Epithelial cell of esophagus (primary cell): Measurements from ENCODE around the gene WDR64.
A peak's percentile ranks its signal among the peaks of the same experiment; 100 is the strongest.

Experiments used
- DNase-seq: peaks from one replicate; pipeline ENCODE4 v3.0.0; 2010; ENCODE audit warnings: low read depth
- H3K4me3 ChIP-seq: 2 replicates; pipeline ENCODE4 v1.5.1; 2011; ENCODE audit warnings: mild to moderate bottlenecking, low read length, control low read depth
- TF ChIP-seq, protein P1 (sequence below): IDR thresholded peaks from 2 replicates; pipeline ENCODE4 v1.5.1; 2011; ENCODE audit warnings: low read depth, mild to moderate bottlenecking, low read length, control low read depth, inconsistent platforms; ENCODE audit not compliant: insufficient read depth; ENCODE audit errors: missing control alignments

Gene WDR64

DNA sequence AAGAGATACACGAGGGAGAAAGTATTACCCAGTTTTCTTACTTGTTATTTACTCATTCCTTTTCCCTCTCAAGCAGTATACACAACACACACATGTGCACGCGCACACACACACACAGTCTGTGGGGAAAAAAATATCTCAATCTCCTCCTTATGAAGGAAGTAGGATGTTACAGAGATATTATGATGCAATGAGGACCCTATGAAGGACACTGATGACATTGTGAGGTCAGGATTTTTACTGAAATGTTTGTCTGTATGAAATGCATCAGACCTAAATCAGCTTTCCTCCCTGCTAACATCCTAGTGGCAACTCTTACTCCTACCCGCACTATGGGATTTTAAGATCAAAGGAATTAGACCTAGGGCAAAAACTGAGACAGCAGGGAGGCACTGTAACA is at the start of gene WDR64:
TSS of gene WDR64 (plus strand) at position 270 of the 400 bp plus-strand sequence. CDS start 204 bp downstream, outside the sequence.
- DNase-seq: no peak
- H3K4me3 ChIP-seq: no peak within 1 kb of the TSS
- TF ChIP-seq, protein P1, sequence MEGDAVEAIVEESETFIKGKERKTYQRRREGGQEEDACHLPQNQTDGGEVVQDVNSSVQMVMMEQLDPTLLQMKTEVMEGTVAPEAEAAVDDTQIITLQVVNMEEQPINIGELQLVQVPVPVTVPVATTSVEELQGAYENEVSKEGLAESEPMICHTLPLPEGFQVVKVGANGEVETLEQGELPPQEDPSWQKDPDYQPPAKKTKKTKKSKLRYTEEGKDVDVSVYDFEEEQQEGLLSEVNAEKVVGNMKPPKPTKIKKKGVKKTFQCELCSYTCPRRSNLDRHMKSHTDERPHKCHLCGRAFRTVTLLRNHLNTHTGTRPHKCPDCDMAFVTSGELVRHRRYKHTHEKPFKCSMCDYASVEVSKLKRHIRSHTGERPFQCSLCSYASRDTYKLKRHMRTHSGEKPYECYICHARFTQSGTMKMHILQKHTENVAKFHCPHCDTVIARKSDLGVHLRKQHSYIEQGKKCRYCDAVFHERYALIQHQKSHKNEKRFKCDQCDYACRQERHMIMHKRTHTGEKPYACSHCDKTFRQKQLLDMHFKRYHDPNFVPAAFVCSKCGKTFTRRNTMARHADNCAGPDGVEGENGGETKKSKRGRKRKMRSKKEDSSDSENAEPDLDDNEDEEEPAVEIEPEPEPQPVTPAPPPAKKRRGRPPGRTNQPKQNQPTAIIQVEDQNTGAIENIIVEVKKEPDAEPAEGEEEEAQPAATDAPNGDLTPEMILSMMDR: no peak

DNA sequence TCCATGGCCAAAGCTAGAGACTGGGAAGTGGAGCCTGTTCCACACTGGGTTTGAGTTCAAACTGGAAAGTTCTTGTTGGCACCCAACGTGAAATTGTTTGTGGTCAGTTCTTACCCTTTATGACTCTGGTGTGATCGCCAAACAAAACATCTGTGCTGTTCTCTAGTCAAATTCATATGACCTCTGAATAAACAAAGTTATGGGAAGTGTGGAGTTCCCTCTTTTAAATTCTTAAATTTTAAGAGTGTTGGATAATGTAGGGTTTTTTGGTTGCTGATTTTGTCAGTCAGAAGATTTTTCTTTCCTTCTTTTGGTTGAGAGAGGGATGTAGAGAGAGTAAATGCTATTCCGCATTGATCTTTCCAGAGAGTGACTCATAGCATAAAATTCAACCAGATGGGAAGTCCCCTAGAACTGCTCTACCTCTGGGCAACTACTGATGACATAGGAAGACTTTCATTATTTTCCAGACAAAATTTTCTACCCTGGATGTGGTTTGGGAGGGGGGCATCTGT is 48.3 kb upstream of the WDR64 start:
- no peak for DNase-seq
- TF ChIP-seq, protein P1: no peak
- no peak overlapping the region for H3K4me3 ChIP-seq

DNA sequence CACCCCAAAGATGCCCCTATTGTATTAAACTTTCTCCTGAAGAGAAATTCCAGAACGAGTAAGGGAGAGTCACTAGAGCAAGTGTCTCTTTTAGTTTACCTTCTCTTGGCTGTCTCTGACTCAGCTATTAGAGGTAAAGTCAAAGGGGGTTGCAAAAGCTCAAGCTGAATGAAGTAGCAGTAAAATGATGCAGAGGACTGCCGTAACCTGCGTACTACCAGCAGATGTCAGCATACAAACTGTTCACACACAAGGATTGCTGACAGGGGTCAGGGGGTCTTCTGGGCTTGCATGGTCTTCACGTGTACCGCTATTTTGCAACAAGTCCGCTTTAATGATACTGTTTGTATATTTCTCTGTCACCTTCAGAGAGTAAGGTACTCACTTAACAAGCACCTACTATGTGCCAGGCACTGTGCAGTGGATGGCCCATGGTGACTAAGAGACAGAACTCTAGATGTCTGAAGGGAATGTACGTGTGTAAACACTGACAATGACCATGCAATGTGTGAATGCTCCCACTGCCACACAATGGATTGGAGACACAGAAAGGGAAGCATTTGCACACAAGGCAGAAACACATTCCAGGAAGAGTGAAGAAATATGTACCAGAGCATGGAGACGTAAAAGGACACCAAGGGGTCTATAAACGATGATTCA is 46.8 kb upstream of the WDR64 start:
- no peak overlapping the region for H3K4me3 ChIP-seq
- DNase-seq: peak; percentile 71
- TF ChIP-seq, protein P1: peak; percentile 39

- TF ChIP-seq, protein P1: no peak
- no peak overlapping the region for H3K4me3 ChIP-seq
- peak; percentile 86 for DNase-seq
Measured at GRCh38 chr1:241606544-241606943, 45.5 kb upstream of the WDR64 start.

GRCh38 chr1:241607497-241607896 is 44.6 kb upstream of the WDR64 start:
- no peak overlapping the region for H3K4me3 ChIP-seq
- TF ChIP-seq, protein P1: no peak
- no peak for DNase-seq

DNA sequence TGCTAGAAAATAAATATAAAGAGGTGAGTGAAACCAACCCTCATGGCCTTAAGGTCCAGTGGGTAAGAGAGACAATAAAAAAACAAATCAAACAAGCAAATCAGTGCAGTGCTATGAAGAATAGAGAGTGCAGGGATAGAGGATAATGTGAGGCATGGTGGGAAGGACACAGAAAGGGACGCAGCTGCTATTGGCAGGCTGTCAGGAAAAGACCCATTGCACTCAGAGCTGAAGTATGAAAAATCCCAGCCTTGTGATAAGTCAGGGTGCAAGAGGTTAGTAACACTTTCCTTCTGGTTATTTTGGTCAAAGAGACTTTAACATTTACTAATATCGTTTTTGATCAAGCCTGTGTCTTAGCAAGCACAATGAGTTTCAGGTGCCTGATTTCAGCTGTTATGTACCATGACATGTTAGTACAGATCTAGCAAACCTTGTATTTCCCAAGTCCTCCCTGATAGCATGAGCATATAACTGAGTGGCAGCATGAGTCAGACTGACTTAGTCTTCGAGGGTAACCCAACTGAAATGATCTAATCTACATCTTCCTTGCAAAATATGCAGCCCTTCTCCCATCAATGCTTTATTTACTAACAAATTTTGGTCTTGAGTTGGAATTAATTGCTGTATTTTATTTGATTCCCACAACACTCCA is 43.6 kb upstream of the WDR64 start:
- peak; percentile 97 for DNase-seq
- no peak overlapping the region for H3K4me3 ChIP-seq
- TF ChIP-seq, protein P1: no peak
